Left cardiac atrium (tissue), 4 donors: ENCODE data around the gene OR10K1. TPM values are rescaled to one million over a fixed set of nuclear protein-coding genes. Genes with fewer than 3 reads are reported as not detected.

ENCODE experiments used
- ATAC-seq, 2 donors: fragments of 200-7000 bp; cut with Tn5 transposase; one replicate each; pipeline ENCODE4 v1.9.1; 2020; ENCODE audit warnings: mild to moderate bottlenecking in 2 of 2, moderate library complexity in 2 of 2
- DNase-seq: peaks from one replicate; pipeline ENCODE4 v3.0.0-alpha.2; 2020
- intact Hi-C, 2 donors: fragments of 100-400 bp; cut with DNase I; formaldehyde crosslinking; loops; one replicate each; pipeline versions ENCODE4 v1.14.1 to v1.15.1; 2022 to 2023
- total RNA-seq, 2 donors: library from RNA; stranded (reverse); fragmentation: NEBNext Ultra II Directional; extraction: Animal tissue kit (Norgen Biotek cat#: 25700); gene quantifications; one replicate each; pipeline ENCODE4 v1.2.1, GENCODE V29; 2021
- donor health status: DM: no; HTN: yes; CAD: no.
- donor health status: DM: no; HTN: yes; CAD: no; lungs with severe emphysema.
- donor health status: DM: yes; HTN: yes; CAD: no.
- donor health status: Dilated cardiomyopathy.

OR10K1 gene
- total RNA-seq, 2 donors from 2014 or later = not detected

- intact Hi-C loops = no loop called here
- peak; percentile 23 to 54 for ATAC-seq
Measured at GRCh38 chr1:158509471-158510156, 48.0 kb downstream of the OR10K1 start.

GRCh38 chr1:158516966-158517365, 55.3 kb downstream of the OR10K1 start:
- intact Hi-C loops = no loop called here
- DNase-seq (no peak), ATAC-seq (no peak)

More at GRCh38 chr1:158509471-158510156, 48.0 kb downstream of the OR10K1 start:
- DNase-seq = peak; percentile 23

Other genes with a start within 250 kb of the OR10K1 start
- not detected for gene CD1A, start 207.4 kb upstream of the OR10K1 start, total RNA-seq
- under 1 TPM in 1 of 2 donors, not detected in 1; 0.50 TPM for gene CD1C, start 171.9 kb upstream of the OR10K1 start, total RNA-seq
- gene CD1B, start 130.3 kb upstream of the OR10K1 start, total RNA-seq = not detected
- gene CD1E, start 107.9 kb upstream of the OR10K1 start, total RNA-seq = not detected
- gene OR10T2, start 62.4 kb upstream of the OR10K1 start, total RNA-seq = not detected
- not detected for gene OR10K2, start 35.6 kb upstream of the OR10K1 start, total RNA-seq
- not detected for gene OR10R2, start 10.4 kb downstream of the OR10K1 start, total RNA-seq
- gene OR6Y1, start 92.6 kb downstream of the OR10K1 start, total RNA-seq = not detected
- not detected for gene OR6P1, start 108.7 kb downstream of the OR10K1 start, total RNA-seq
- gene OR10X1, start 118.1 kb downstream of the OR10K1 start, total RNA-seq = not detected
- gene OR10Z1, start 143.4 kb downstream of the OR10K1 start, total RNA-seq = not detected
- gene SPTA1, start 224.9 kb downstream of the OR10K1 start, total RNA-seq = under 1 TPM; 0.03 to 0.15 TPM
- not detected for gene OR6K2, start 238.8 kb downstream of the OR10K1 start, total RNA-seq